PC-3 (cell line): ENCODE data around the gene INPP5F.

Experiments used
- EZH2 ChIP-seq: fragments of 300-600 bp; sonication (generic); IDR thresholded peaks from one replicate; pipeline ENCODE4 v1.6.1; 2017; ENCODE audit warnings: antibody characterized with exemption, mild to moderate bottlenecking, low read length; ENCODE audit not compliant: unreplicated experiment
- TF ChIP-seq, protein P1 (sequence below): fragments of 300-600 bp; sonication (generic); conservative IDR thresholded peaks from 2 replicates; pipeline ENCODE4 v1.5.1; 2017; ENCODE audit warnings: antibody characterized with exemption, low read depth, mild to moderate bottlenecking, low read length

DNA sequence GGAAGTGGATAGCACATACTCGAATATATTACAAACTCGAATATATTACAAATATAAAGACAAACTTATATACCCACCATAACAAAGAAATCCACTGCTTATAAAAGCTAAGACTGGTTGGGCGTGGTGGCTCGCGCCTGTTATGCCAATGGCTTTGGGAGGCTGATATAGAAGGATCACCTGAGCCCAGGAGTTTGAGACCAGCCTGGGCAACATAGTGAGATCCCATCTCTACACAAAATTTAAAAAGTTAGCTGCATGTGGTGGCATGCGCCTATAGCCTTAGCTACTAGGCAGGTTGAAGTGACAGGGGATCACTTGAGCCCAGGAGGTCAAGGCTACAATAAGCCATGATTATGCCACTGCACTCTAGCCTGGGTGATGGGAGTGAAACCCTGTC is 126.4 kb downstream of the INPP5F start:
- no peak for TF ChIP-seq EZH2
- TF ChIP-seq, protein P1, sequence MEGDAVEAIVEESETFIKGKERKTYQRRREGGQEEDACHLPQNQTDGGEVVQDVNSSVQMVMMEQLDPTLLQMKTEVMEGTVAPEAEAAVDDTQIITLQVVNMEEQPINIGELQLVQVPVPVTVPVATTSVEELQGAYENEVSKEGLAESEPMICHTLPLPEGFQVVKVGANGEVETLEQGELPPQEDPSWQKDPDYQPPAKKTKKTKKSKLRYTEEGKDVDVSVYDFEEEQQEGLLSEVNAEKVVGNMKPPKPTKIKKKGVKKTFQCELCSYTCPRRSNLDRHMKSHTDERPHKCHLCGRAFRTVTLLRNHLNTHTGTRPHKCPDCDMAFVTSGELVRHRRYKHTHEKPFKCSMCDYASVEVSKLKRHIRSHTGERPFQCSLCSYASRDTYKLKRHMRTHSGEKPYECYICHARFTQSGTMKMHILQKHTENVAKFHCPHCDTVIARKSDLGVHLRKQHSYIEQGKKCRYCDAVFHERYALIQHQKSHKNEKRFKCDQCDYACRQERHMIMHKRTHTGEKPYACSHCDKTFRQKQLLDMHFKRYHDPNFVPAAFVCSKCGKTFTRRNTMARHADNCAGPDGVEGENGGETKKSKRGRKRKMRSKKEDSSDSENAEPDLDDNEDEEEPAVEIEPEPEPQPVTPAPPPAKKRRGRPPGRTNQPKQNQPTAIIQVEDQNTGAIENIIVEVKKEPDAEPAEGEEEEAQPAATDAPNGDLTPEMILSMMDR, result no peak
